Activated naive CD8-positive, alpha-beta T cell treated with anti-CD3 and anti-CD28 coated beads, Interleukin-2, amount 10 ng/mL, durations not matched to agents 7 days and 5 days (primary cell): ENCODE results near the gene MIB2. TPM values are rescaled to one million over a fixed set of nuclear protein-coding genes. Genes with fewer than 3 reads are reported as not detected.
"Not testable (repeated sequence)": the region's sequence is repeated elsewhere in the genome, so short reads cannot be mapped to it uniquely, and the experiment has no call there.

ENCODE experiments used
- ATAC-seq: fragments of 150-1000 bp; cut with Tn5 transposase; one replicate; pipeline ENCODE4 v1.10.0; 2021; ENCODE audit warnings: low read depth, moderate library complexity
- POLR2A ChIA-PET: fragments of 350-600 bp; sonication (Branson Sonifier 250); formaldehyde crosslinking; loops from one replicate; lab custom pipeline; 2021; ENCODE audit warnings: antibody characterized with exemption; lab: Charles Lee
- DNase-seq: peaks from one replicate; pipeline ENCODE4 v3.0.0; 2021
- H3K27ac Mint-ChIP-seq: one replicate; pipeline ENCODE4 v1.8.0; 2022; ENCODE audit warnings: mild to moderate bottlenecking, mixed read lengths
- H3K27me3 Mint-ChIP-seq: one replicate; pipeline ENCODE4 v1.8.0; 2022; ENCODE audit warnings: mild to moderate bottlenecking, moderate library complexity, mixed read lengths
- H3K36me3 Mint-ChIP-seq: one replicate; pipeline ENCODE4 v1.8.0; 2021; ENCODE audit warnings: mild to moderate bottlenecking, mixed read lengths
- H3K4me1 Mint-ChIP-seq: one replicate; pipeline ENCODE4 v1.8.0; 2021; ENCODE audit warnings: mixed read lengths
- H3K4me3 Mint-ChIP-seq: one replicate; pipeline ENCODE4 v1.8.0; 2022; ENCODE audit warnings: mild to moderate bottlenecking, moderate library complexity, mixed read lengths
- H3K9me3 Mint-ChIP-seq: one replicate; pipeline ENCODE4 v1.8.0; 2021; ENCODE audit warnings: mixed read lengths
- total RNA-seq, 2 experiments: library from RNA; stranded (reverse); gene quantifications; one replicate each; pipeline ENCODE4 v1.2.3, GENCODE V29; 2021

MIB2 gene
- total RNA-seq, 2 experiments from 2014 or later: 72.6 to 75.2 TPM

GRCh38 chr1:1638528-1638927, 23.2 kb downstream of the MIB2 start:
- not testable (repeated sequence) for H3K9me3 Mint-ChIP-seq, H3K36me3 Mint-ChIP-seq, ATAC-seq, H3K27me3 Mint-ChIP-seq, H3K4me1 Mint-ChIP-seq, H3K27ac Mint-ChIP-seq, H3K4me3 Mint-ChIP-seq
- DNase-seq: peak; percentile 27
- POLR2A ChIA-PET: interaction anchor here (0.7 kb wide), 1 partner anchor 18 kb away, joined by 5 read pairs; no protein-coding TSS in a partner anchor

- peak; percentile 17 for DNase-seq
- H3K27me3 Mint-ChIP-seq, ATAC-seq, H3K9me3 Mint-ChIP-seq, H3K4me3 Mint-ChIP-seq, H3K27ac Mint-ChIP-seq, H3K4me1 Mint-ChIP-seq, H3K36me3 Mint-ChIP-seq: not testable (repeated sequence)
- POLR2A ChIA-PET: interaction anchor here (0.7 kb wide), 1 partner anchor 17 kb away, joined by 5 read pairs; no protein-coding TSS in a partner anchor
These were observed 24.1 kb downstream of the MIB2 start for GRCh38 chr1:1639368-1639767.

GRCh38 chr1:1640081-1640480, 24.8 kb downstream of the MIB2 start:
- DNase-seq: not testable (repeated sequence)

GRCh38 chr1:1640711-1641461, 25.6 kb downstream of the MIB2 start:
- H3K9me3 Mint-ChIP-seq, H3K27ac Mint-ChIP-seq, DNase-seq, H3K36me3 Mint-ChIP-seq, H3K27me3 Mint-ChIP-seq, H3K4me3 Mint-ChIP-seq, POLR2A ChIA-PET, H3K4me1 Mint-ChIP-seq, ATAC-seq: not testable (repeated sequence)

More at GRCh38 chr1:1640081-1640480, 24.8 kb downstream of the MIB2 start:
- H3K4me3 Mint-ChIP-seq, POLR2A ChIA-PET, H3K27ac Mint-ChIP-seq, H3K36me3 Mint-ChIP-seq, ATAC-seq, H3K4me1 Mint-ChIP-seq, H3K9me3 Mint-ChIP-seq, H3K27me3 Mint-ChIP-seq: not testable (repeated sequence)

GRCh38 chr1:1646326-1646725, 31.0 kb downstream of the MIB2 start:
- H3K27ac Mint-ChIP-seq, H3K4me1 Mint-ChIP-seq, H3K9me3 Mint-ChIP-seq, H3K4me3 Mint-ChIP-seq, DNase-seq, ATAC-seq, H3K27me3 Mint-ChIP-seq: not testable (repeated sequence)
- POLR2A ChIA-PET: interaction anchor here (0.6 kb wide), 1 partner anchor 130 kb away, joined by 3 read pairs; no protein-coding TSS in a partner anchor
- H3K36me3 Mint-ChIP-seq: peaks cover 26% of the 10 kb centered on the region

GRCh38 chr1:1647567-1648241, 32.4 kb downstream of the MIB2 start:
- H3K27me3 Mint-ChIP-seq, H3K4me3 Mint-ChIP-seq, H3K4me1 Mint-ChIP-seq, H3K27ac Mint-ChIP-seq, DNase-seq, ATAC-seq, POLR2A ChIA-PET, H3K9me3 Mint-ChIP-seq: not testable (repeated sequence)
- peaks cover 37% of the 10 kb centered on the region for H3K36me3 Mint-ChIP-seq

GRCh38 chr1:1648265-1648664, 33.0 kb downstream of the MIB2 start:
- H3K27ac Mint-ChIP-seq, H3K9me3 Mint-ChIP-seq, H3K27me3 Mint-ChIP-seq, DNase-seq, ATAC-seq, H3K4me1 Mint-ChIP-seq, H3K4me3 Mint-ChIP-seq, POLR2A ChIA-PET: not testable (repeated sequence)
- H3K36me3 Mint-ChIP-seq: peaks cover 37% of the 10 kb centered on the region

GRCh38 chr1:1658583-1659549, 43.6 kb downstream of the MIB2 start, which contains the start of gene CDK11B:
Gene CDK11B, minus strand, starts transcription at chr1:1659004. Its CDS starts 1,519 bp downstream, at chr1:1657485.
- H3K9me3 Mint-ChIP-seq, H3K27me3 Mint-ChIP-seq, H3K4me1 Mint-ChIP-seq, H3K36me3 Mint-ChIP-seq, POLR2A ChIA-PET: not testable (repeated sequence)
- ATAC-seq (peak; percentile 96), DNase-seq (peak; percentile 94)
- Mint-ChIP-seq H3K4me3 (peak within 1 kb of the TSS; percentile 97), H3K27ac (peak within 1 kb of the TSS; percentile 98)

- H3K4me1 Mint-ChIP-seq, DNase-seq, ATAC-seq, H3K27ac Mint-ChIP-seq, H3K27me3 Mint-ChIP-seq, H3K36me3 Mint-ChIP-seq, H3K4me3 Mint-ChIP-seq, POLR2A ChIA-PET, H3K9me3 Mint-ChIP-seq: not testable (repeated sequence)
These were observed 47.1 kb downstream of the MIB2 start for GRCh38 chr1:1662392-1662791.

GRCh38 chr1:1662830-1663560, 47.7 kb downstream of the MIB2 start:
- H3K9me3 Mint-ChIP-seq, ATAC-seq, H3K27me3 Mint-ChIP-seq, H3K36me3 Mint-ChIP-seq, H3K4me3 Mint-ChIP-seq, POLR2A ChIA-PET, H3K4me1 Mint-ChIP-seq, DNase-seq: not testable (repeated sequence)
- H3K27ac Mint-ChIP-seq: peak overlapping the region; percentile 60

- ATAC-seq, H3K36me3 Mint-ChIP-seq, H3K9me3 Mint-ChIP-seq, H3K4me1 Mint-ChIP-seq, POLR2A ChIA-PET, DNase-seq, H3K27ac Mint-ChIP-seq, H3K4me3 Mint-ChIP-seq, H3K27me3 Mint-ChIP-seq: not testable (repeated sequence)
These were observed 49.0 kb downstream of the MIB2 start for GRCh38 chr1:1664318-1664717.

GRCh38 chr1:1664941-1665814, 49.9 kb downstream of the MIB2 start:
- ATAC-seq (no peak), DNase-seq (no peak)
- Mint-ChIP-seq H3K4me3 (no peak overlapping the region), H3K9me3 (no peaks in the 10 kb centered on the region), H3K27ac (no peak overlapping the region), H3K36me3 (peaks cover 3% of the 10 kb centered on the region), H3K27me3 (no peaks in the 10 kb centered on the region), H3K4me1 (peaks cover 2% of the 10 kb centered on the region)
- POLR2A ChIA-PET: interaction anchor here (0.6 to 1.9 kb wide), 2 partner anchors 14 to 71 kb away, joined by 3 to 8 read pairs; no protein-coding TSS in a partner anchor
